Activated CD8-positive, alpha-beta T cell treated with anti-CD3 and anti-CD28 coated beads for 36 hours (primary cell): ENCODE measurements around the gene FNIP1. TPM values are rescaled to one million over a fixed set of nuclear protein-coding genes. Genes with fewer than 3 reads are reported as not detected.
"Not testable (repeated sequence)": the region's sequence is repeated elsewhere in the genome, so short reads cannot be mapped to it uniquely, and the experiment has no call there.

Experiments used
- ATAC-seq: fragments of 200-7000 bp; cut with Tn5 transposase; one replicate; pipeline ENCODE4 v1.10.0; 2021; ENCODE audit warnings: mild to moderate bottlenecking, moderate library complexity
- CTCF ChIA-PET: fragments of 350-600 bp; sonication (Branson Sonifier 250); formaldehyde crosslinking; loops from one replicate; lab custom pipeline; 2021; ENCODE audit warnings: antibody characterized with exemption; lab: Charles Lee
- POLR2A ChIA-PET: fragments of 350-600 bp; sonication (Branson Sonifier 250); formaldehyde crosslinking; loops from one replicate; lab custom pipeline; 2021; ENCODE audit warnings: antibody characterized with exemption; lab: Charles Lee
- DNase-seq: peaks from one replicate; pipeline ENCODE4 v3.0.0-alpha.2; 2020
- H3K27ac Mint-ChIP-seq: one replicate; pipeline ENCODE4 v1.8.0; 2021; ENCODE audit warnings: mild to moderate bottlenecking, mixed read lengths
- H3K27me3 Mint-ChIP-seq: one replicate; pipeline ENCODE4 v1.8.0; 2021; ENCODE audit warnings: mixed read lengths
- H3K36me3 Mint-ChIP-seq: one replicate; pipeline ENCODE4 v1.8.0; 2021; ENCODE audit warnings: low read depth, mixed read lengths
- H3K4me1 Mint-ChIP-seq: one replicate; pipeline ENCODE4 v1.8.0; 2021; ENCODE audit warnings: low read depth, mixed read lengths
- H3K4me3 Mint-ChIP-seq: one replicate; pipeline ENCODE4 v1.8.0; 2021; ENCODE audit warnings: mild to moderate bottlenecking, moderate library complexity, mixed read lengths
- H3K9me3 Mint-ChIP-seq: one replicate; pipeline ENCODE4 v1.8.0; 2021; ENCODE audit warnings: mixed read lengths
- intact Hi-C: fragments of 100-400 bp; cut with micrococcal nuclease; formaldehyde crosslinking; loops from one replicate; pipeline ENCODE4 v1.10.0; 2022
- total RNA-seq, 2 experiments: library from RNA; stranded (reverse); gene quantifications; one replicate each; pipeline ENCODE4 v1.2.3, GENCODE V29; 2021
- TF ChIP-seq, protein P1 (sequence below): fragments of 200-600 bp; IDR thresholded peaks from one replicate; pipeline ENCODE4 v1.8.0; 2022; ENCODE audit warnings: antibody characterized with exemption, mild to moderate bottlenecking

FNIP1 gene
- total RNA-seq, 2 experiments from 2014 or later: 15.9 to 16.0 TPM

DNA sequence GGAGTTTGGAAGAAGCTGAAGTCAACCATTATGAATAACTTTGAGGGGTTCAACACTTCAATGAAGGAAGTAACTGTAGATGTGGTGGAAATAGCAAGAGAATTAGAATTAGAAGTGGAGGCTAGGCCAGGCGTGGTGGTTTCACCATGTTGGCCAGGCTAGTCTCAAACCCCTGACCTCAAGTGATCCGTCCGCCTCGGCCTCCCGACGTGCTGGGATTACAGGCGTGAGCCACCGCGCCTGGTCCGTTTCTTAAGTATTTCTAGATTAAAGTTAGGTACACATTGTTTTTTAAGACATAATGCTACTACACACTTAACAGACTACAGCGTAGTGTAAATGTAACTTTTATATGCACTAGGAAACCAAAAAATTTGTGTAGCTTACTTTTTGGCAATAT is 14.1 kb downstream of the FNIP1 start:
- ChIA-PET POLR2A (interaction anchor here (0.6 to 1.2 kb wide), 2 partner anchors 14 to 159 kb away, joined by 3 to 5 read pairs; no protein-coding TSS in a partner anchor), CTCF (no interaction called here)
- Mint-ChIP-seq H3K27me3 (no peaks in the 10 kb centered on the region), H3K36me3 (peaks cover 19% of the 10 kb centered on the region), H3K4me3 (no peak overlapping the region), H3K27ac (no peak overlapping the region), H3K4me1 (peaks cover 32% of the 10 kb centered on the region), H3K9me3 (peaks cover 1% of the 10 kb centered on the region)
- intact Hi-C loops: no loop called here
- no peak for ATAC-seq
- DNase-seq: no peak
- TF ChIP-seq, protein P1, sequence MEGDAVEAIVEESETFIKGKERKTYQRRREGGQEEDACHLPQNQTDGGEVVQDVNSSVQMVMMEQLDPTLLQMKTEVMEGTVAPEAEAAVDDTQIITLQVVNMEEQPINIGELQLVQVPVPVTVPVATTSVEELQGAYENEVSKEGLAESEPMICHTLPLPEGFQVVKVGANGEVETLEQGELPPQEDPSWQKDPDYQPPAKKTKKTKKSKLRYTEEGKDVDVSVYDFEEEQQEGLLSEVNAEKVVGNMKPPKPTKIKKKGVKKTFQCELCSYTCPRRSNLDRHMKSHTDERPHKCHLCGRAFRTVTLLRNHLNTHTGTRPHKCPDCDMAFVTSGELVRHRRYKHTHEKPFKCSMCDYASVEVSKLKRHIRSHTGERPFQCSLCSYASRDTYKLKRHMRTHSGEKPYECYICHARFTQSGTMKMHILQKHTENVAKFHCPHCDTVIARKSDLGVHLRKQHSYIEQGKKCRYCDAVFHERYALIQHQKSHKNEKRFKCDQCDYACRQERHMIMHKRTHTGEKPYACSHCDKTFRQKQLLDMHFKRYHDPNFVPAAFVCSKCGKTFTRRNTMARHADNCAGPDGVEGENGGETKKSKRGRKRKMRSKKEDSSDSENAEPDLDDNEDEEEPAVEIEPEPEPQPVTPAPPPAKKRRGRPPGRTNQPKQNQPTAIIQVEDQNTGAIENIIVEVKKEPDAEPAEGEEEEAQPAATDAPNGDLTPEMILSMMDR: no peak

DNA sequence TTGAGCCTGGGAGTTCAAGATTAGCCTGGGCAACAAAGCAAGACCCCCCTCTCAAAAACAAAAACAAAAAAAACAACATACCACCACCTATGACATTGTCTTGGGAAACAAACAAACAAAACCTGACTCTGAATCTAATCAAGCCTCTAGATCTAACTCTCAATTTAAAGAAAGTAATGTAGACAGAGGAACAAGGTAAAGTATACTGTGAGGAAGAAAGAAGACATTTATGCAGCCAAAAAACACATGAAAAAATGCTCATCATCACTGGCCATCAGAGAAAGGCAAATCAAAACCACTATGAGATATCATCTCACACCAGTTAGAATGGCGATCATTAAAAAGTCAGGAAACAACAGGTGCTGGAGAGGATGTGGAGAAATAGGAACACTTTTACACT is 18.7 kb downstream of the FNIP1 start:
- CTCF ChIA-PET, DNase-seq, H3K27me3 Mint-ChIP-seq, intact Hi-C loops, H3K27ac Mint-ChIP-seq, ATAC-seq, POLR2A ChIA-PET, H3K4me3 Mint-ChIP-seq, H3K9me3 Mint-ChIP-seq: not testable (repeated sequence)
- Mint-ChIP-seq H3K4me1 (peaks cover 26% of the 10 kb centered on the region), H3K36me3 (peaks cover 15% of the 10 kb centered on the region)

DNA sequence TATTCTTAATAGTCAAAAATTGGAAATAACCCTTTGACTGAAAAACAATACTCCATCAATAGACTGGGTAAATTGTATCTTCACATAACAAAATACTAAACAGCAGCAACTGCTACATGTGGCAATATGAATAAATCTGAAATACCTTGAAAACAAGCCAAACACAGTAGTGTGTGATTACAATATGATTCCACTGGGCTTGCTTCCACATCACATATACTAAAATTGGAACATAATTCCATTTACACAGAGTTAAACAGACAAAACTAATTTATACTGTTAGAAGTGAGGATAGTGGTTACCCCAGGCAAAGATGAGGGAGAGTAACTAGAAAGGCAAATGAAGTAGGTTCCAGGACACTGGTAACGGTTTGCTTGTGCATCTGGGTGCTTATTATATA is 20.4 kb downstream of the FNIP1 start:
- no peaks in the 10 kb centered on the region for H3K27me3 Mint-ChIP-seq
- peaks cover under 1% of the 10 kb centered on the region for H3K9me3 Mint-ChIP-seq
- ChIA-PET POLR2A (no interaction called here), CTCF (no interaction called here)
- peaks cover 6% of the 10 kb centered on the region for H3K36me3 Mint-ChIP-seq
- intact Hi-C loops: no loop called here
- ATAC-seq (no peak), DNase-seq (no peak)
- H3K4me3 Mint-ChIP-seq: no peak overlapping the region
- TF ChIP-seq, protein P1: no peak
- no peak overlapping the region for H3K27ac Mint-ChIP-seq
- H3K4me1 Mint-ChIP-seq: peaks cover 23% of the 10 kb centered on the region

DNA sequence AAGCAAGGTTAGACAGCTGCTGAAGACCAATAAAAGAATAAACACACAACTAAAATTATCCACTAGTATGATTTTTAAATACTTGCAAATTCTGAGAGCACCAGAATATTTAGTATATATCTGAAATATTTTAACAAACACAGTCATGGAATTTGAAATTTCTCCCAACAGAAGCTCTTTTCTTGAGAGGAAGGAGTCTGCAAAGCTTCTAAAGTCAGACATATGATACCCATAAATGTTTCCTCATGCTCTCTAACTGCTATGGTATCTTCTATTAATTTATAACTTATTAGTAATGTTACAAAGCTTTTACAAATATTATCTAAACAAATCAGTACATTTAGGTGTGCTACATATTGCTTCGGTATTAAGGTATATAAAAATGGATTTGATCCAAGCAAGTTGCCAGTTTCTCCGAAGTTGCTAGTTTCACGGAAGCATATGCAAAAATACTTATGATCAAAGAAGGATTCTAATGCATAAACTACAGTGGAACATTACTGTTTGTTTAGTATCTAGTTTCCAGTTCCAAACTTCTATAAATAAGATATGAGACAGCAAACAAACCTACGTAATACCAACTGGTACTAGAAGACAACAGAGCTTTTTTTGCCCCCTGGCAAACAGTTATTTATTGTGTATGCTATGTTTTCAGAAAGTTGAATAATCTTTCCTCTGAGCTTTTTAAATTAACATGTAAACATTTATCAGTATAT is 22.0 kb downstream of the FNIP1 start:
- no peaks in the 10 kb centered on the region for H3K27me3 Mint-ChIP-seq
- peaks cover 2% of the 10 kb centered on the region for H3K36me3 Mint-ChIP-seq
- intact Hi-C loops: no loop called here
- DNase-seq: no peak
- ChIA-PET POLR2A (no interaction called here), CTCF (interaction anchor here (1.4 kb wide), 2 partner anchors 11 to 185 kb away, joined by 4 to 5 read pairs; no protein-coding TSS in a partner anchor)
- ATAC-seq: no peak
- no peaks in the 10 kb centered on the region for H3K9me3 Mint-ChIP-seq
- TF ChIP-seq, protein P1: no peak
- no peak overlapping the region for H3K4me3 Mint-ChIP-seq
- no peak overlapping the region for H3K27ac Mint-ChIP-seq
- H3K4me1 Mint-ChIP-seq: peaks cover 20% of the 10 kb centered on the region

DNA sequence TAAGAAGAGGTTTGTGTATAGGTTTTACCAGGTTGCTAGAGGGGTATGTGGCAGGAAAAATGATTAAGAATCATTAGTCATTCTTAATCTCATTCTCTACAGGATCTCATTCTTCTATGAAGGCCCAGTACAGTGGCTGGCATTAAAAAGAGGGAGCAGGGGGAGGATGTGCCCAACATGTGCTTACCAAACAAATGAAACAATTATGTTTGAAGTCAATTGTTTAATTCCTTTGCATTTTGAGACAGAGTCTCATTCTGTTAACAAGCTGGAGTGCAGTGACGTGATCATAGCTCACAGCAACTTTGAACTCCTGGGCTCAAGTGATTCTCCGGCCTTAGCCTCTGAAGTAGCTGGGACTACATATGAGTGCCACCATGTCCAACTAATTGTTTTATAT is 23.0 kb downstream of the FNIP1 start:
- peaks cover 2% of the 10 kb centered on the region for H3K36me3 Mint-ChIP-seq
- no peak overlapping the region for H3K4me3 Mint-ChIP-seq
- POLR2A ChIA-PET: interaction anchor here (1.9 kb wide), 1 partner anchor 23 kb away, joined by 4 read pairs; the partner anchor contains the start of gene FNIP1
- H3K27me3 Mint-ChIP-seq: no peaks in the 10 kb centered on the region
- CTCF ChIA-PET: interaction anchor here (1.0 to 1.4 kb wide), 2 partner anchors 12 to 184 kb away, joined by 4 to 5 read pairs; no protein-coding TSS in a partner anchor
- TF ChIP-seq, protein P1: no peak
- DNase-seq (no peak), ATAC-seq (no peak)
- intact Hi-C loops: no loop called here
- H3K27ac Mint-ChIP-seq: no peak overlapping the region
- H3K4me1 Mint-ChIP-seq: peaks cover 23% of the 10 kb centered on the region
- no peaks in the 10 kb centered on the region for H3K9me3 Mint-ChIP-seq
